GM12892 (cell line): ENCODE data around the gene ATG16L2.

Experiments used
- POLR2A ChIP-seq: IDR thresholded peaks from 2 replicates; pipeline ENCODE4 v1.6.1; 2011; ENCODE audit warnings: low read depth, low read length, control low read depth
- POLR2AphosphoS5 ChIP-seq: IDR thresholded peaks from 2 replicates; pipeline ENCODE4 v1.6.1; 2011; ENCODE audit warnings: low read depth, low read length, control low read depth
- TAF1 ChIP-seq: IDR thresholded peaks from 2 replicates; pipeline ENCODE4 v1.6.1; 2011; ENCODE audit warnings: low read depth, mild to moderate bottlenecking, control low read depth, low read length, borderline replicate concordance

- TF ChIP-seq POLR2AphosphoS5, result no peak
- TF ChIP-seq POLR2A, result no peak
- TF ChIP-seq TAF1, result no peak
These were observed 36.4 kb upstream of the ATG16L2 start for GRCh38 chr11:72777755-72778278.
